Vagina (tissue), 2 donors: ENCODE results near the gene PRR20E. TPM values are rescaled to one million over a fixed set of nuclear protein-coding genes. Genes with fewer than 3 reads are reported as not detected.
"Not testable (repeated sequence)": the region's sequence is repeated elsewhere in the genome, so short reads cannot be mapped to it uniquely, and the experiment has no call there.

Experiments used
- DNase-seq, 2 donors: peaks; one replicate each; pipeline ENCODE4 v3.0.0-alpha.2; 2017; ENCODE audit errors: extremely low spot score in 2 of 2
- H3K27ac ChIP-seq: fragments of 200-600 bp; sonication (generic); one replicate; pipeline ENCODE4 v1.5.1; 2019
- H3K27me3 ChIP-seq: fragments of 200-600 bp; sonication (generic); one replicate; pipeline ENCODE4 v1.5.1; 2019
- H3K36me3 ChIP-seq, 2 donors: fragments of 200-600 bp; sonication (generic); one replicate each; pipeline ENCODE4 v1.5.1; 2017 to 2019
- H3K4me1 ChIP-seq: fragments of 200-600 bp; sonication (generic); one replicate; pipeline ENCODE4 v1.5.1; 2019
- H3K4me3 ChIP-seq, 2 donors: fragments of 200-600 bp; sonication (generic); 1 replicate in 1 of 2; 2 replicates in 1 of 2; pipeline ENCODE4 v1.5.1; 2016 to 2019
- H3K9me3 ChIP-seq: fragments of 200-600 bp; sonication (generic); one replicate; pipeline ENCODE4 v1.5.1; 2019
- CTCF ChIP-seq, 3 experiments: fragments of 450-650 bp in 2 of 3; fragments of 200-600 bp in 1 of 3; sonication (generic) in 1 of 3; IDR thresholded peaks; one replicate each; pipeline ENCODE4 v1.5.1; 2017 to 2019; ENCODE audit warnings: antibody characterized with exemption in 3 of 3, mild to moderate bottlenecking in 2 of 3, moderate library complexity in 2 of 3
- POLR2A ChIP-seq, 2 donors: fragments of 450-650 bp; IDR thresholded peaks; one replicate each; pipeline ENCODE4 v1.6.1; 2017; ENCODE audit warnings: antibody characterized with exemption in 2 of 2, mild to moderate bottlenecking in 2 of 2, moderate library complexity in 2 of 2
- POLR2AphosphoS5 ChIP-seq, 2 donors: sonication (generic); formaldehyde crosslinking; IDR thresholded peaks; one replicate each; pipeline ENCODE4 v1.9.0; 2017; ENCODE audit warnings: antibody characterized with exemption in 2 of 2, mild to moderate bottlenecking in 2 of 2, low read depth in 1 of 2; ENCODE audit not compliant: insufficient read depth in 1 of 2
- intact Hi-C: fragments of 100-400 bp; cut with DNase I; formaldehyde crosslinking; loops from one replicate; pipeline ENCODE4 v1.15.1; 2023
- small RNA-seq: library from RNA; depleted of rRNA; stranded (forward); fragments of <200 nt; gene quantifications from one replicate; pipeline ENCODE3, GENCODE V24; 2016
- total RNA-seq: library from RNA; depleted of rRNA; stranded (reverse); fragments of >200 nt; gene quantifications from one replicate; pipeline ENCODE4 v1.2.3, GENCODE V29; 2016

PRR20E gene
- total RNA-seq, 1 donor from 2014 or later, result not detected

- intact Hi-C loops, H3K9me3 ChIP-seq, H3K4me1 ChIP-seq, H3K4me3 ChIP-seq, DNase-seq, H3K36me3 ChIP-seq, H3K27ac ChIP-seq, H3K27me3 ChIP-seq: not testable (repeated sequence)
Measured at GRCh38 chr13:57147188-57147587, 19.8 kb upstream of the PRR20E start, which contains the start of gene PRR20B. PRR20B (plus strand) TSS chr13:57147488; CDS start chr13:57147875, 387 bp downstream.

GRCh38 chr13:57148106-57148505 lies 18.9 kb upstream of the PRR20E start:
- H3K9me3 ChIP-seq, intact Hi-C loops, H3K36me3 ChIP-seq, H3K27ac ChIP-seq, H3K27me3 ChIP-seq, H3K4me3 ChIP-seq, H3K4me1 ChIP-seq, DNase-seq: not testable (repeated sequence)

GRCh38 chr13:57153761-57154160 lies 13.2 kb upstream of the PRR20E start, which contains the start of gene PRR20C:
PRR20C (plus strand) TSS chr13:57154061; CDS start chr13:57154448, 387 bp downstream.
- H3K9me3 ChIP-seq, intact Hi-C loops, H3K27ac ChIP-seq, H3K4me3 ChIP-seq, DNase-seq, H3K36me3 ChIP-seq, H3K4me1 ChIP-seq, H3K27me3 ChIP-seq: not testable (repeated sequence)

GRCh38 chr13:57160332-57160731 lies 6.7 kb upstream of the PRR20E start, which contains the start of gene PRR20D:
PRR20D (plus strand) TSS chr13:57160632; CDS start chr13:57161019, 387 bp downstream.
- H3K36me3 ChIP-seq, H3K27ac ChIP-seq, H3K27me3 ChIP-seq, H3K9me3 ChIP-seq, DNase-seq, H3K4me1 ChIP-seq, intact Hi-C loops, H3K4me3 ChIP-seq: not testable (repeated sequence)

GRCh38 chr13:57191667-57192066 lies 24.7 kb downstream of the PRR20E start:
- no peak for TF ChIP-seq CTCF (IDR thresholded peaks at IDR 0.05)
- TF ChIP-seq POLR2AphosphoS5 (IDR thresholded peaks at IDR 0.05; ENCODE audit: insufficient read depth in 1 of 2, low read depth in 1 of 2), result no peak
- no peak for TF ChIP-seq POLR2A (IDR thresholded peaks at IDR 0.05)
- Histone ChIP-seq H3K27me3 (no peaks in the 10 kb centered on the region), H3K4me1 (no peaks in the 10 kb centered on the region), H3K9me3 (no peaks in the 10 kb centered on the region), H3K27ac (no peak overlapping the region), H3K4me3 (no peak overlapping the region), H3K36me3 (no peaks in the 10 kb centered on the region)
- intact Hi-C loops, result no loop called here
- no peak for DNase-seq

GRCh38 chr13:57212989-57213388 lies 46.0 kb downstream of the PRR20E start:
- Histone ChIP-seq H3K27me3 (no peaks in the 10 kb centered on the region), H3K9me3 (no peaks in the 10 kb centered on the region), H3K4me1 (no peaks in the 10 kb centered on the region), H3K4me3 (no peak overlapping the region), H3K27ac (no peak overlapping the region), H3K36me3 (no peaks in the 10 kb centered on the region)
- intact Hi-C loops, result no loop called here
- no peak for DNase-seq
- TF ChIP-seq CTCF (IDR thresholded peaks at IDR 0.05) (no peak), POLR2A (IDR thresholded peaks at IDR 0.05) (no peak), POLR2AphosphoS5 (IDR thresholded peaks at IDR 0.05; ENCODE audit: insufficient read depth in 1 of 2, low read depth in 1 of 2) (no peak)

Small RNA genes within 50 kb of the gene (small RNA-seq; reads per million reads assigned to genes)
- not detected for gene PRR20FP

Other genes with a start within 250 kb of the PRR20E start
- not detected for gene PRR20A, start 26.3 kb upstream of the PRR20E start, total RNA-seq
- not detected for gene PRR20B, start 19.7 kb upstream of the PRR20E start, total RNA-seq
- not detected for gene PRR20C, start 13.1 kb upstream of the PRR20E start, total RNA-seq
- gene PRR20D, start 6.6 kb upstream of the PRR20E start, total RNA-seq, result not detected